Brain microvascular endothelial cell (primary cell): ENCODE data around the gene MYO19.

Source experiments
- DNase-seq: peaks from one replicate; pipeline ENCODE4 v3.0.0-alpha.2; 2020
- H3K27ac ChIP-seq: fragments of 250-450 bp; sonication (Bioruptor Pico); 2 replicates; pipeline ENCODE4 v1.5.1; 2020; ENCODE audit warnings: mild to moderate bottlenecking, moderate library complexity
- H3K27me3 ChIP-seq: fragments of 250-450 bp; sonication (Bioruptor Pico); replicated peaks from 2 replicates; pipeline ENCODE4 v1.5.1; 2020; ENCODE audit warnings: mild to moderate bottlenecking
- H3K36me3 ChIP-seq: fragments of 250-450 bp; sonication (Bioruptor Pico); replicated peaks from 2 replicates; pipeline ENCODE4 v1.5.1; 2020; ENCODE audit warnings: mild to moderate bottlenecking
- H3K4me3 ChIP-seq: 2 replicates; pipeline ENCODE4 v1.5.1; 2011; ENCODE audit warnings: low read depth, mild to moderate bottlenecking, control low read depth, low read length, moderate library complexity
- in situ Hi-C: cut with HindIII; loops from 2 replicates; pipeline ENCODE4 v1.10.0; 2017; ENCODE audit warnings: low sequenced_read_pairs, low pct_ligation_motif_present
- TF ChIP-seq, protein P1 (sequence below): IDR thresholded peaks from 2 replicates; pipeline ENCODE4 v1.5.1; 2011; ENCODE audit warnings: low read depth, mild to moderate bottlenecking, moderate library complexity, low read length, control low read depth, inconsistent platforms; ENCODE audit errors: missing control alignments

Gene MYO19

DNA sequence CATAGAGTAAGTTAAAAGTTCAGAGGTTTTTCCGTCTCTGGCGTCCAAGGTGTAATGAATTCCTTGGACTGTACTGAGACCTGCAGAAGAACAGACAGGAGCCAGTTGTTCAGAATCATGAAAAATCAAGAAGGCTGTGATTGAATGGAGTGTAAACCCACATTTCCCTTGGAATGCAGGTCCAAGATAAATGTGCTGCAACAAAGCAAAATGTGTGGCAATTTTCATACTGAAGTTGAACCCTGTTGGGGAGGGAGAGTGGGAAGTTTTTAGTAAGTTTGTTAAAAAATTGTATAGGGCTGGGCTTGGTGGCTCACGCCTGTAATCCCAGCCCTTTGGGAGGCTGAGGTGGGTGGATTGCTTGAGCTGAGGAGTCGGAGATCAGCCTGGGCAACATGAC, 31.4 kb upstream of the MYO19 start:
- no peak overlapping the region for H3K27ac ChIP-seq
- TF ChIP-seq, protein P1, sequence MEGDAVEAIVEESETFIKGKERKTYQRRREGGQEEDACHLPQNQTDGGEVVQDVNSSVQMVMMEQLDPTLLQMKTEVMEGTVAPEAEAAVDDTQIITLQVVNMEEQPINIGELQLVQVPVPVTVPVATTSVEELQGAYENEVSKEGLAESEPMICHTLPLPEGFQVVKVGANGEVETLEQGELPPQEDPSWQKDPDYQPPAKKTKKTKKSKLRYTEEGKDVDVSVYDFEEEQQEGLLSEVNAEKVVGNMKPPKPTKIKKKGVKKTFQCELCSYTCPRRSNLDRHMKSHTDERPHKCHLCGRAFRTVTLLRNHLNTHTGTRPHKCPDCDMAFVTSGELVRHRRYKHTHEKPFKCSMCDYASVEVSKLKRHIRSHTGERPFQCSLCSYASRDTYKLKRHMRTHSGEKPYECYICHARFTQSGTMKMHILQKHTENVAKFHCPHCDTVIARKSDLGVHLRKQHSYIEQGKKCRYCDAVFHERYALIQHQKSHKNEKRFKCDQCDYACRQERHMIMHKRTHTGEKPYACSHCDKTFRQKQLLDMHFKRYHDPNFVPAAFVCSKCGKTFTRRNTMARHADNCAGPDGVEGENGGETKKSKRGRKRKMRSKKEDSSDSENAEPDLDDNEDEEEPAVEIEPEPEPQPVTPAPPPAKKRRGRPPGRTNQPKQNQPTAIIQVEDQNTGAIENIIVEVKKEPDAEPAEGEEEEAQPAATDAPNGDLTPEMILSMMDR = no peak
- no peaks in the 10 kb centered on the region for H3K27me3 ChIP-seq
- DNase-seq = no peak
- in situ Hi-C loops = no loop called here
- H3K4me3 ChIP-seq = no peak overlapping the region
- peaks cover 62% of the 10 kb centered on the region for H3K36me3 ChIP-seq

GRCh38 chr17:36553459-36553858, 18.8 kb upstream of the MYO19 start:
- no peak for DNase-seq
- Histone ChIP-seq H3K27ac (no peak overlapping the region), H3K36me3 (peaks cover 29% of the 10 kb centered on the region), H3K27me3 (no peaks in the 10 kb centered on the region), H3K4me3 (no peak overlapping the region)
- TF ChIP-seq, protein P1 = no peak
- in situ Hi-C loops = no loop called here

GRCh38 chr17:36550491-36551417, 16.1 kb upstream of the MYO19 start:
- Histone ChIP-seq H3K4me3 (no peak overlapping the region), H3K36me3 (peaks cover 6% of the 10 kb centered on the region), H3K27me3 (no peaks in the 10 kb centered on the region), H3K27ac (no peak overlapping the region)
- TF ChIP-seq, protein P1 = no peak
- no peak for DNase-seq
- in situ Hi-C loops = no loop called here

- DNase-seq = no peak
- no peaks in the 10 kb centered on the region for H3K27me3 ChIP-seq
- H3K36me3 ChIP-seq = no peaks in the 10 kb centered on the region
- H3K4me3 ChIP-seq = peak overlapping the region; percentile 15
- no peak overlapping the region for H3K27ac ChIP-seq
- TF ChIP-seq, protein P1 = no peak
- in situ Hi-C loops = no loop called here
These were observed 13.1 kb upstream of the MYO19 start for GRCh38 chr17:36547776-36548175.

- TF ChIP-seq, protein P1 = no peak
- in situ Hi-C loops = no loop called here
- Histone ChIP-seq H3K36me3 (no peaks in the 10 kb centered on the region), H3K27ac (peak overlapping the region; percentile 95), H3K4me3 (peak overlapping the region; percentile 82), H3K27me3 (no peaks in the 10 kb centered on the region)
- no peak for DNase-seq
These were observed 11.9 kb upstream of the MYO19 start for GRCh38 chr17:36546418-36547093.
